D721Med (cell line): Measurements from ENCODE around the gene C1orf21.

Experiments used
- DNase-seq: peaks from one replicate; pipeline ENCODE4 v3.0.0; 2011; ENCODE audit warnings: low spot score; ENCODE audit not compliant: insufficient read length
- FAIRE-seq: peaks from 2 replicates; lab custom pipeline; 2011; peaks lifted over from hg19 to GRCh38; lab: Jason Lieb, UNC
- CTCF ChIP-seq: IDR thresholded peaks from 2 replicates; pipeline ENCODE4 v1.5.1; 2012; ENCODE audit warnings: mild to moderate bottlenecking, control low read depth; ENCODE audit not compliant: insufficient read depth; ENCODE audit errors: missing control alignments

C1orf21 gene

GRCh38 chr1:184456189-184456588, 69.4 kb downstream of the C1orf21 start:
- FAIRE-seq (peak; percentile 78), DNase-seq (no peak)
- TF ChIP-seq CTCF, result no peak

GRCh38 chr1:184457500-184457899, 70.7 kb downstream of the C1orf21 start:
- no peak for TF ChIP-seq CTCF

GRCh38 chr1:184461321-184461720, 74.5 kb downstream of the C1orf21 start:
- FAIRE-seq (no peak), DNase-seq (no peak)
- no peak for TF ChIP-seq CTCF

More at GRCh38 chr1:184457500-184457899, 70.7 kb downstream of the C1orf21 start:
- peak; percentile 46 for FAIRE-seq
- no peak for DNase-seq

- TF ChIP-seq CTCF, result no peak
- FAIRE-seq (peak; percentile 75), DNase-seq (no peak)
These were observed 75.3 kb downstream of the C1orf21 start for GRCh38 chr1:184462155-184462554.

GRCh38 chr1:184462990-184463389, 76.2 kb downstream of the C1orf21 start:
- TF ChIP-seq CTCF, result no peak
- peak; percentile 76 for FAIRE-seq
- no peak for DNase-seq

- no peak for TF ChIP-seq CTCF
- DNase-seq (no peak), FAIRE-seq (peak; percentile 29)
These were observed 76.9 kb downstream of the C1orf21 start for GRCh38 chr1:184463680-184464079.

- DNase-seq, result no peak
- no peak for FAIRE-seq
- no peak for TF ChIP-seq CTCF
These were observed 77.9 kb downstream of the C1orf21 start for GRCh38 chr1:184464757-184465156.
